A549 (cell line): ENCODE data around the gene LY86.

Source experiments
- BCL3 ChIP-seq: fragments of >200 bp; sonication (Bioruptor Twin); formaldehyde crosslinking; IDR thresholded peaks from 3 replicates; pipeline ENCODE4 v1.6.1; 2016
- CBX2 ChIP-seq: fragments of 200-600 bp; sonication (generic); IDR thresholded peaks from 2 replicates; pipeline ENCODE4 v1.6.1; 2016; ENCODE audit warnings: low read depth, mild to moderate bottlenecking, borderline replicate concordance
- CHD2 ChIP-seq: fragments of 150-350 bp; IDR thresholded peaks from 2 replicates; pipeline ENCODE4 v1.6.1; 2014; ENCODE audit warnings: low read length; ENCODE audit not compliant: partially characterized antibody
- CTCF ChIP-seq: fragments of >200 bp; sonication (Bioruptor Twin); formaldehyde crosslinking; IDR thresholded peaks from 3 replicates; pipeline ENCODE4 v1.5.1; 2016
- ELK1 ChIP-seq: fragments of 150-350 bp; IDR thresholded peaks from 2 replicates; pipeline ENCODE4 v1.6.1; 2014; ENCODE audit warnings: low read depth, mild to moderate bottlenecking, low read length
- EP300 ChIP-seq, 2 experiments: fragments of >200 bp; sonication (Bioruptor Twin); formaldehyde crosslinking; IDR thresholded peaks; 2 replicates in 1 of 2; 3 replicates in 1 of 2; pipeline ENCODE4 v1.6.1; 2016 to 2017
- KDM5A ChIP-seq: fragments of 200-600 bp; sonication (generic); IDR thresholded peaks from 2 replicates; pipeline ENCODE4 v1.6.1; 2016; ENCODE audit warnings: antibody characterized with exemption, mild to moderate bottlenecking
- RCOR1 ChIP-seq: fragments of 150-350 bp; IDR thresholded peaks from 2 replicates; pipeline ENCODE4 v1.6.1; 2014; ENCODE audit warnings: antibody characterized with exemption, low read length, low read depth
- RFX5 ChIP-seq: fragments of 450-650 bp; IDR thresholded peaks from 2 replicates; pipeline ENCODE4 v1.7.1; 2014; ENCODE audit warnings: antibody characterized with exemption, mild to moderate bottlenecking, moderate library complexity
- RNF2 ChIP-seq: fragments of 200-600 bp; sonication (generic); IDR thresholded peaks from 2 replicates; pipeline ENCODE4 v1.6.1; 2016; ENCODE audit warnings: low read depth, mild to moderate bottlenecking, antibody characterized with exemption, moderate library complexity, borderline replicate concordance
- TF ChIP-seq, protein P1 (sequence below): IDR thresholded peaks from 2 replicates; pipeline ENCODE4 v1.6.1; 2012
- TF ChIP-seq, protein P2 (sequence below): IDR thresholded peaks from 2 replicates; pipeline ENCODE4 v1.6.1; 2012

DNA sequence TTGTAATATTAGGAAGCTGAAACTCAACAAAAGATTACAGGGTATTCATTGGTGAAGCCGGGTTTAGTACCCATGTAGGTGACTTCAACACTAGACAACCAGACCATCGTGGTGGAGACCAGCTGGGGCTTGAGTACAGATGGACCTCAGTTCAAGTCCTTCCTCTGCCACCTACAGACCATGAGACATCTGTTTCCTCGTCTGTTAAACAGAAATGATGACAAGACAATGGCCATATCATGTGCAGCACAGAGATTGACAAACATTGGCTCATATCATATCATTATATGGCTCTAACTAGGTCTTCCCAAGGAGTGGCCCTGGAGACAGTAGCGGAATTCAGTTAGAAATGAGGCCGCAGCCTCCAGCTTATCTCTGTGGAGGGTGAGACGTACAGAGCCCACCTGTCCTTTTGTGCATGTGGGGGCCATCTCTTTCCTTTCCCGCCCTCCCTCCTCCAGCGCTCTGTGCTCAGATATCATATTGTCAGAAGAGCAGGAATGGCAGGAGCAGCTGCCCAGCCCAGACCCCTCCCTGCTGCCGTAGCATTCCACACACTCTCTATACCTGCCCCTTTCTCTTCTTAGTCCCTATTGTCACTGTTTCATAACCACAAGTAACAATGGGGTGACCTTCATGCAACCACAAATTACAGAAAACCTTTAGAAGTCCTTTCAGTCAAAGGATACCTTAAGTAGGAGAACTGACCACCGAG is 75.1 kb downstream of the LY86 start:
- no peak for TF ChIP-seq RNF2
- TF ChIP-seq CHD2, result no peak
- TF ChIP-seq CTCF, result no peak
- TF ChIP-seq CBX2, result no peak
- no peak for TF ChIP-seq RCOR1
- TF ChIP-seq, protein P1, sequence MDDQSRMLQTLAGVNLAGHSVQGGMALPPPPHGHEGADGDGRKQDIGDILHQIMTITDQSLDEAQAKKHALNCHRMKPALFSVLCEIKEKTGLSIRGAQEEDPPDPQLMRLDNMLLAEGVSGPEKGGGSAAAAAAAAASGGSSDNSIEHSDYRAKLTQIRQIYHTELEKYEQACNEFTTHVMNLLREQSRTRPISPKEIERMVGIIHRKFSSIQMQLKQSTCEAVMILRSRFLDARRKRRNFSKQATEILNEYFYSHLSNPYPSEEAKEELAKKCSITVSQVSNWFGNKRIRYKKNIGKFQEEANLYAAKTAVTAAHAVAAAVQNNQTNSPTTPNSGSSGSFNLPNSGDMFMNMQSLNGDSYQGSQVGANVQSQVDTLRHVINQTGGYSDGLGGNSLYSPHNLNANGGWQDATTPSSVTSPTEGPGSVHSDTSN, result no peak
- no peak for TF ChIP-seq BCL3
- no peak for TF ChIP-seq RFX5
- TF ChIP-seq, protein P2, sequence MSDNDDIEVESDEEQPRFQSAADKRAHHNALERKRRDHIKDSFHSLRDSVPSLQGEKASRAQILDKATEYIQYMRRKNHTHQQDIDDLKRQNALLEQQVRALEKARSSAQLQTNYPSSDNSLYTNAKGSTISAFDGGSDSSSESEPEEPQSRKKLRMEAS, result no peak
- no peak for TF ChIP-seq ELK1
- no peak for TF ChIP-seq KDM5A
- no peak for TF ChIP-seq EP300 (IDR thresholded peaks at IDR 0.05)
